ENCODE results near the gene IGF2R.

GRCh38 chr6:159970659-159971063, 1.8 kb downstream of the IGF2R start:
- TF ChIP-seq, protein P1, sequence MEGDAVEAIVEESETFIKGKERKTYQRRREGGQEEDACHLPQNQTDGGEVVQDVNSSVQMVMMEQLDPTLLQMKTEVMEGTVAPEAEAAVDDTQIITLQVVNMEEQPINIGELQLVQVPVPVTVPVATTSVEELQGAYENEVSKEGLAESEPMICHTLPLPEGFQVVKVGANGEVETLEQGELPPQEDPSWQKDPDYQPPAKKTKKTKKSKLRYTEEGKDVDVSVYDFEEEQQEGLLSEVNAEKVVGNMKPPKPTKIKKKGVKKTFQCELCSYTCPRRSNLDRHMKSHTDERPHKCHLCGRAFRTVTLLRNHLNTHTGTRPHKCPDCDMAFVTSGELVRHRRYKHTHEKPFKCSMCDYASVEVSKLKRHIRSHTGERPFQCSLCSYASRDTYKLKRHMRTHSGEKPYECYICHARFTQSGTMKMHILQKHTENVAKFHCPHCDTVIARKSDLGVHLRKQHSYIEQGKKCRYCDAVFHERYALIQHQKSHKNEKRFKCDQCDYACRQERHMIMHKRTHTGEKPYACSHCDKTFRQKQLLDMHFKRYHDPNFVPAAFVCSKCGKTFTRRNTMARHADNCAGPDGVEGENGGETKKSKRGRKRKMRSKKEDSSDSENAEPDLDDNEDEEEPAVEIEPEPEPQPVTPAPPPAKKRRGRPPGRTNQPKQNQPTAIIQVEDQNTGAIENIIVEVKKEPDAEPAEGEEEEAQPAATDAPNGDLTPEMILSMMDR (IDR thresholded peaks at IDR 0.05; ENCODE audit: low read length), result no peak
- TF ChIP-seq EZH2phosphoT487 (IDR thresholded peaks at IDR 0.05; ENCODE audit: low read length) (no peak), EZH2 (optimal IDR thresholded peaks at IDR 0.05; ENCODE audit: low read depth, low read length) (no peak)

Data from MM.1S (cell line).